Stomach (tissue), 4 donors: ENCODE measurements around the gene NUDT5.

Source experiments
- EP300 ChIP-seq: sonication (generic); formaldehyde crosslinking; IDR thresholded peaks from one replicate; pipeline ENCODE4 v1.6.1; 2017; ENCODE audit warnings: antibody characterized with exemption
- POLR2A ChIP-seq, 4 donors: fragments of 450-650 bp; IDR thresholded peaks; one replicate each; pipeline ENCODE4 v1.6.1; 2016; ENCODE audit warnings: antibody characterized with exemption in 4 of 4, control low read depth in 2 of 4, mild to moderate bottlenecking in 1 of 4, moderate library complexity in 1 of 4
- POLR2AphosphoS5 ChIP-seq, 3 donors: sonication (generic); formaldehyde crosslinking; IDR thresholded peaks; one replicate each; pipeline ENCODE4 v1.6.1; 2016; ENCODE audit warnings: antibody characterized with exemption in 3 of 3
- TF ChIP-seq, protein P1 (sequence below), 7 experiments: fragments of 450-650 bp in 4 of 7; fragments of 200-600 bp in 3 of 7; sonication (generic) in 3 of 7; IDR thresholded peaks; one replicate each; pipeline ENCODE4 v1.5.1; 2016 to 2019; ENCODE audit warnings: antibody characterized with exemption in 7 of 7, control low read depth in 2 of 7, mild to moderate bottlenecking in 1 of 7

DNA sequence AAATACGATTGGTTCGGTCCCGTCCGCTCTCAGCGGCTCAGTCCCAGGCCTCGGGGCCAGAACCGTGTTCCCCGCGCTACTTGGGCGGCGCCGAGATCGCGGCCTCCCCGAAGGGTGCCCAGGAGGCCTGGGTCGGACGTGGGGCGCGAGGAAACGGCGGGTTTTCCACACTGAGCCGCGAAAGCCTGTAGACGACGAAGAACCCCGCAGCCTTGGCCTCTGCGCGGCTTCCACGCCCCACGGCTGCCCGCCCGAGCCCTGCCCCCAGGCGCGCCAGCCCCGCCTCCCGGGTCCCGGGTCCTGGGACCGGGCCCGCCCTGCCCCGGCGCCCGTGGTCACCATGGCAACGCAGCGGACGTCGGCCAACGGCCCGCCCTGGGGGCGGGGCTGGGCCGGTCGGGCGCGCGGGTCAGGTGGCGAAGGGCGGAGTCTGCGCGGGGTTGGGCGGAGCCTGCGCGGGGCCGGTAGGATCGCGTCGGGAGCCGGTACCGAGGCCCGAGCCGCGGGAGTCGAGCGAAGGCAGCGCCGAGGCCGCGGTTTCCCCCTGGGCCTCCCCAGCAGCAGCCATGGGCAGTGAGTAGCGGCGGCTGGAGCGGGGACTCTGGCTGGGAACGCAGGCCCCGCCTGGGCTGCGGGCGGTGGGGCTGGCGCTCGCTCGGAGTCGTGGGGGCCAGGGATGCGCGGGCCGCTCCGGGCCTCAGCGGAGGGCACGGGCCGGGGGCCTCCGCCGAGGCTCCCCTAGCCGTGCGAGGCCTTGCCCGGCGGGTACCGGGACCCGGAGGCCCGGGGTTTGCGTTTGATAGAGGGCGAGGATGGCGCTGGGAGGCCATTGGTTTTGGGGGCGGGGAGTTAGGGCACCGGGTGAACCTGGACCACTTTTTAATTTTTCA is 66.2 kb downstream of the NUDT5 start, which contains the start of gene SEC61A2:
- TF ChIP-seq, protein P1, sequence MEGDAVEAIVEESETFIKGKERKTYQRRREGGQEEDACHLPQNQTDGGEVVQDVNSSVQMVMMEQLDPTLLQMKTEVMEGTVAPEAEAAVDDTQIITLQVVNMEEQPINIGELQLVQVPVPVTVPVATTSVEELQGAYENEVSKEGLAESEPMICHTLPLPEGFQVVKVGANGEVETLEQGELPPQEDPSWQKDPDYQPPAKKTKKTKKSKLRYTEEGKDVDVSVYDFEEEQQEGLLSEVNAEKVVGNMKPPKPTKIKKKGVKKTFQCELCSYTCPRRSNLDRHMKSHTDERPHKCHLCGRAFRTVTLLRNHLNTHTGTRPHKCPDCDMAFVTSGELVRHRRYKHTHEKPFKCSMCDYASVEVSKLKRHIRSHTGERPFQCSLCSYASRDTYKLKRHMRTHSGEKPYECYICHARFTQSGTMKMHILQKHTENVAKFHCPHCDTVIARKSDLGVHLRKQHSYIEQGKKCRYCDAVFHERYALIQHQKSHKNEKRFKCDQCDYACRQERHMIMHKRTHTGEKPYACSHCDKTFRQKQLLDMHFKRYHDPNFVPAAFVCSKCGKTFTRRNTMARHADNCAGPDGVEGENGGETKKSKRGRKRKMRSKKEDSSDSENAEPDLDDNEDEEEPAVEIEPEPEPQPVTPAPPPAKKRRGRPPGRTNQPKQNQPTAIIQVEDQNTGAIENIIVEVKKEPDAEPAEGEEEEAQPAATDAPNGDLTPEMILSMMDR (IDR thresholded peaks at IDR 0.05) = no peak
- TF ChIP-seq EP300 = no peak
- TF ChIP-seq POLR2A (IDR thresholded peaks at IDR 0.05) = peak in 1 of 4 donors; percentile 32
- peak; percentile 22 to 82 (median 68) for TF ChIP-seq POLR2AphosphoS5 (IDR thresholded peaks at IDR 0.05)
